Transverse colon (tissue), 3 donors: ENCODE measurements around the gene PTPRA.

Experiments used
- CTCF ChIP-seq, 5 experiments: fragments of 200-600 bp in 3 of 5; fragments of 450-650 bp in 2 of 5; sonication (generic) in 3 of 5; IDR thresholded peaks; 1 replicate in 2 of 5; 2 replicates in 3 of 5; pipeline ENCODE4 v1.5.1; 2016 to 2017; ENCODE audit warnings: antibody characterized with exemption in 5 of 5, inconsistent platforms in 3 of 5, mild to moderate bottlenecking in 2 of 5, moderate library complexity in 1 of 5
- EP300 ChIP-seq: sonication (generic); formaldehyde crosslinking; IDR thresholded peaks from one replicate; pipeline ENCODE4 v1.6.1; 2017; ENCODE audit warnings: antibody characterized with exemption, low read depth
- POLR2A ChIP-seq: fragments of 450-650 bp; IDR thresholded peaks from one replicate; pipeline ENCODE4 v1.6.1; 2016; ENCODE audit warnings: antibody characterized with exemption, mild to moderate bottlenecking, moderate library complexity

- TF ChIP-seq CTCF (IDR thresholded peaks at IDR 0.05) (no peak), POLR2A (no peak), EP300 (no peak)
Measured at GRCh38 chr20:2967841-2968240, 94.6 kb downstream of the PTPRA start.
